Measurements from ENCODE around the gene HEBP2.

GRCh38 chr6:138464085-138464484, 60.1 kb downstream of the HEBP2 start:
- TF ChIP-seq, protein P1, sequence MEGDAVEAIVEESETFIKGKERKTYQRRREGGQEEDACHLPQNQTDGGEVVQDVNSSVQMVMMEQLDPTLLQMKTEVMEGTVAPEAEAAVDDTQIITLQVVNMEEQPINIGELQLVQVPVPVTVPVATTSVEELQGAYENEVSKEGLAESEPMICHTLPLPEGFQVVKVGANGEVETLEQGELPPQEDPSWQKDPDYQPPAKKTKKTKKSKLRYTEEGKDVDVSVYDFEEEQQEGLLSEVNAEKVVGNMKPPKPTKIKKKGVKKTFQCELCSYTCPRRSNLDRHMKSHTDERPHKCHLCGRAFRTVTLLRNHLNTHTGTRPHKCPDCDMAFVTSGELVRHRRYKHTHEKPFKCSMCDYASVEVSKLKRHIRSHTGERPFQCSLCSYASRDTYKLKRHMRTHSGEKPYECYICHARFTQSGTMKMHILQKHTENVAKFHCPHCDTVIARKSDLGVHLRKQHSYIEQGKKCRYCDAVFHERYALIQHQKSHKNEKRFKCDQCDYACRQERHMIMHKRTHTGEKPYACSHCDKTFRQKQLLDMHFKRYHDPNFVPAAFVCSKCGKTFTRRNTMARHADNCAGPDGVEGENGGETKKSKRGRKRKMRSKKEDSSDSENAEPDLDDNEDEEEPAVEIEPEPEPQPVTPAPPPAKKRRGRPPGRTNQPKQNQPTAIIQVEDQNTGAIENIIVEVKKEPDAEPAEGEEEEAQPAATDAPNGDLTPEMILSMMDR (IDR thresholded peaks at IDR 0.05), result no peak
- no peak for TF ChIP-seq POLR2A (IDR thresholded peaks at IDR 0.05)

All from tibial nerve (tissue), 3 donors.